ENCODE measurements around the gene TXLNG. TPM values are rescaled to one million over a fixed set of nuclear protein-coding genes. Genes with fewer than 3 reads are reported as not detected.
"Not testable (repeated sequence)": the region's sequence is repeated elsewhere in the genome, so short reads cannot be mapped to it uniquely, and the experiment has no call there.

TXLNG gene
- 10 to 100 TPM; 23.1 to 24.1 TPM for total RNA-seq

GRCh38 chrX:16786139-16786790, at the start of gene TXLNG:
Gene TXLNG, plus strand, starts transcription at chrX:16786466. Its CDS starts 22 bp downstream, at chrX:16786488.
- ChIA-PET POLR2A (interaction anchor here (0.6 kb wide), 1 partner anchor 22 kb away, joined by 6 read pairs; no protein-coding TSS in a partner anchor), CTCF (no interaction called here)

GRCh38 chrX:16737024-16737423, 49.2 kb upstream of the TXLNG start:
- POLR2A ChIA-PET = no interaction called here

GRCh38 chrX:16739574-16739973, 46.7 kb upstream of the TXLNG start:
- ChIA-PET CTCF (no interaction called here), POLR2A (interaction anchor here (0.7 kb wide), 1 partner anchor 1073 kb away, joined by 3 read pairs; no protein-coding TSS in a partner anchor)

More at GRCh38 chrX:16737024-16737423, 49.2 kb upstream of the TXLNG start:
- CTCF ChIA-PET = no interaction called here

- ChIA-PET POLR2A (no interaction called here), CTCF (no interaction called here)
Measured at GRCh38 chrX:16743604-16744325, 42.5 kb upstream of the TXLNG start.

GRCh38 chrX:16745102-16745501, 41.2 kb upstream of the TXLNG start:
- POLR2A ChIA-PET = no interaction called here
- CTCF ChIA-PET = no interaction called here

- ChIA-PET CTCF (no interaction called here), POLR2A (no interaction called here)
Measured at GRCh38 chrX:16745659-16746058, 40.6 kb upstream of the TXLNG start.

GRCh38 chrX:16748425-16748824, 37.8 kb upstream of the TXLNG start:
- CTCF ChIA-PET = no interaction called here
- POLR2A ChIA-PET = no interaction called here

GRCh38 chrX:16750136-16750535, 36.1 kb upstream of the TXLNG start:
- ChIA-PET CTCF (no interaction called here), POLR2A (no interaction called here)

GRCh38 chrX:16754019-16754418, 32.2 kb upstream of the TXLNG start:
- POLR2A ChIA-PET = no interaction called here
- CTCF ChIA-PET = no interaction called here

GRCh38 chrX:16756724-16757123, 29.5 kb upstream of the TXLNG start:
- POLR2A ChIA-PET = no interaction called here
- CTCF ChIA-PET = no interaction called here

- POLR2A ChIA-PET, CTCF ChIA-PET: not testable (repeated sequence)
Measured at GRCh38 chrX:16761500-16761899, 24.8 kb upstream of the TXLNG start.

GRCh38 chrX:16762579-16762978, 23.7 kb upstream of the TXLNG start:
- POLR2A ChIA-PET = no interaction called here

GRCh38 chrX:16765594-16765993, 20.7 kb upstream of the TXLNG start:
- POLR2A ChIA-PET = no interaction called here

More at GRCh38 chrX:16762579-16762978, 23.7 kb upstream of the TXLNG start:
- CTCF ChIA-PET = interaction anchor here (0.6 kb wide), 1 partner anchor 14 kb away, joined by 3 read pairs; no protein-coding TSS in a partner anchor

GRCh38 chrX:16770970-16771482, 15.2 kb upstream of the TXLNG start:
- CTCF ChIA-PET = no interaction called here
- POLR2A ChIA-PET = no interaction called here

More at GRCh38 chrX:16765594-16765993, 20.7 kb upstream of the TXLNG start:
- CTCF ChIA-PET = no interaction called here

- CTCF ChIA-PET = no interaction called here
Measured at GRCh38 chrX:16771483-16772398, 14.5 kb upstream of the TXLNG start.

GRCh38 chrX:16772460-16772859, 13.8 kb upstream of the TXLNG start:
- POLR2A ChIA-PET = no interaction called here
- CTCF ChIA-PET = no interaction called here

More at GRCh38 chrX:16771483-16772398, 14.5 kb upstream of the TXLNG start:
- POLR2A ChIA-PET = no interaction called here

GRCh38 chrX:16774746-16775145, 11.5 kb upstream of the TXLNG start:
- POLR2A ChIA-PET = no interaction called here
- CTCF ChIA-PET = no interaction called here

GRCh38 chrX:16778545-16778944, 7.7 kb upstream of the TXLNG start:
- CTCF ChIA-PET = no interaction called here
- POLR2A ChIA-PET = no interaction called here

GRCh38 chrX:16778993-16779392, 7.3 kb upstream of the TXLNG start:
- ChIA-PET POLR2A (no interaction called here), CTCF (no interaction called here)

- POLR2A ChIA-PET, CTCF ChIA-PET: not testable (repeated sequence)
Measured at GRCh38 chrX:16779815-16780214, 6.5 kb upstream of the TXLNG start.
